Lower lobe of right lung (tissue), 2 donors: Measurements from ENCODE around the gene PIK3C2B. TPM values are rescaled to one million over a fixed set of nuclear protein-coding genes. Genes with fewer than 3 reads are reported as not detected.

Source experiments
- ATAC-seq, 2 donors: fragments of 200-7000 bp; cut with Tn5 transposase; one replicate each; pipeline ENCODE4 v1.9.1; 2020 to 2022; ENCODE audit warnings: mild to moderate bottlenecking in 2 of 2, moderate library complexity in 2 of 2
- DNase-seq: peaks from one replicate; pipeline ENCODE4 v3.0.0-alpha.2; 2020
- H3K27ac ChIP-seq: fragments of 200-600 bp; one replicate; pipeline ENCODE4 v1.8.0; 2022
- H3K27me3 ChIP-seq: fragments of 200-600 bp; one replicate; pipeline ENCODE4 v1.8.0; 2022; ENCODE audit warnings: low read depth
- H3K36me3 ChIP-seq: fragments of 200-600 bp; one replicate; pipeline ENCODE4 v1.8.0; 2022; ENCODE audit warnings: mild to moderate bottlenecking
- H3K4me1 ChIP-seq: fragments of 200-600 bp; one replicate; pipeline ENCODE4 v1.8.0; 2022
- H3K4me3 ChIP-seq: fragments of 200-600 bp; one replicate; pipeline ENCODE4 v1.8.0; 2022; ENCODE audit warnings: mild to moderate bottlenecking
- H3K9me3 ChIP-seq: fragments of 200-600 bp; one replicate; pipeline ENCODE4 v1.8.0; 2022
- CTCF ChIP-seq: fragments of 200-600 bp; IDR thresholded peaks from one replicate; pipeline ENCODE4 v1.8.0; 2022; ENCODE audit warnings: antibody characterized with exemption, mild to moderate bottlenecking
- intact Hi-C: fragments of 100-400 bp; cut with DNase I; formaldehyde crosslinking; loops from one replicate; pipeline ENCODE4 v1.11.0; 2022
- total RNA-seq: library from RNA; stranded (reverse); fragmentation: NEBNext Ultra II Directional; extraction: Animal tissue kit (Norgen Biotek cat#: 25700); gene quantifications from one replicate; pipeline ENCODE4 v1.2.1, GENCODE V29; 2021
- donor health status: DM: no; HTN: yes; CAD: no; lungs with severe emphysema.

PIK3C2B gene
- total RNA-seq, 1 donor from 2014 or later = 50.5 TPM

GRCh38 chr1:204499511-204500468, 5.2 kb upstream of the PIK3C2B start:
- H3K9me3 ChIP-seq = no peaks in the 10 kb centered on the region
- ATAC-seq (no peak), DNase-seq (no peak)
- H3K4me1 ChIP-seq = peaks cover 18% of the 10 kb centered on the region
- H3K27ac ChIP-seq = no peak overlapping the region
- H3K27me3 ChIP-seq = no peaks in the 10 kb centered on the region
- intact Hi-C loops = loop anchor here (5.0 kb wide), 1 partner anchor 52 kb away; no protein-coding TSS in a partner anchor
- H3K36me3 ChIP-seq = no peaks in the 10 kb centered on the region
- TF ChIP-seq CTCF = no peak
- no peak overlapping the region for H3K4me3 ChIP-seq

GRCh38 chr1:204498981-204499380, 4.4 kb upstream of the PIK3C2B start:
- no peaks in the 10 kb centered on the region for H3K36me3 ChIP-seq
- TF ChIP-seq CTCF = no peak
- intact Hi-C loops = no loop called here
- H3K4me1 ChIP-seq = peaks cover 18% of the 10 kb centered on the region
- no peak overlapping the region for H3K4me3 ChIP-seq
- H3K9me3 ChIP-seq = no peaks in the 10 kb centered on the region
- no peaks in the 10 kb centered on the region for H3K27me3 ChIP-seq
- DNase-seq (no peak), ATAC-seq (no peak)
- H3K27ac ChIP-seq = no peak overlapping the region

DNA sequence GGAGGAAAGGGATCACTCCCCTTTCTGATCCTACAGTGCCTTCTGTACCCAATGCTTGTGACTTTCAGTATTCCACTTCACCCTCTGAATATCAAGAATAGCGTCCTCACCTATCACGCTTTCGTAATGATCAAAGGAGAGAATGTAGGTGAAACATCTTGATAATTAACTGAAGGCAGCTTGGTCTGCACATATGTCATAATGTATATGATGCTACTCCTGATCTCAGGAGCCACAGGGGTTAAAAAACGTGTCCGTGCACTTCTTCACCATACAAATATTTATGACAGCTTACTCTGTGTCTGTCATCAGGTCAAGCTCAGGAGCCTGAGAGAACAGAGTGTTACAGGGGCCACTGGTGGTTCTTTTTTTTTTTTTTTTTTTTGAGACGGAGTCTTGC, 1.2 kb upstream of the PIK3C2B start:
- H3K36me3 ChIP-seq = no peaks in the 10 kb centered on the region
- H3K27me3 ChIP-seq = no peaks in the 10 kb centered on the region
- no peaks in the 10 kb centered on the region for H3K9me3 ChIP-seq
- peaks cover 35% of the 10 kb centered on the region for H3K4me1 ChIP-seq
- no peak for ATAC-seq
- intact Hi-C loops = no loop called here
- TF ChIP-seq CTCF = no peak
- DNase-seq = no peak
- H3K27ac ChIP-seq = peak overlapping the region; percentile 95
- H3K4me3 ChIP-seq = peak overlapping the region; percentile 98

DNA sequence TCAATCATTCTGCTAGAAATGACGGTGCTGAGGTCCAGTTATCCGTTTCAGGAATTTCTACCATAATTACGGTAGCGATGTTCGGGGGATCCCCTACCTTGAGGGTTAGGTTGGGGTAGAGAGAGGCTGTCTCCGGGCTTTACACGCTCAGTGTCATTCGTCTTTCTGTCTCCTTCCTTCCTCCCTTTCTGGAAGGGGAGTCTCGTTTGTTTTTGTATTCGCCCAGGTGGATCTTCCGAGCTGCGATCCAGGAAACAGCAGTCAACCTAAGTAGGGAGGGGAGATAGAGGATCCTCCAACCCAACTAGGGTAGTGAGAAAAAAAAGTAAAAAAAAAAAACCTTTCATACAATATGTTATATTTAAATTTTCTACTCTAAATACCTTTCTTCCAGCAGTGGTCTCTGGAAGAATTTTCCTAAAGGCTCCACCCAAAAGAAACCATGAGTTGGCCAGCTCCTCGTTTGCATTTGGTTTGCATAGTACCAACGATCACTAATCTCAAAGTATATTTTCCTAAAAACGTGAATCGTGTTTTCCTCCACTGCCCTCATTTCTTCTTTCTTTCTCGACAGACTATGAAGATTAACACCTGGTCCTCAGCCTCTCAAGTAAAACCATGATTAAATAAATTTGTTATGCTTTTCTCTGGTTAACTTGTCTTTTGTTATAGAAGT, 611 bp upstream of the PIK3C2B start:
- DNase-seq (no peak), ATAC-seq (peak in 1 of 2 donors; percentile 2)
- Histone ChIP-seq H3K27me3 (no peaks in the 10 kb centered on the region), H3K36me3 (peaks cover 2% of the 10 kb centered on the region), H3K4me3 (peak overlapping the region; percentile 98), H3K4me1 (peaks cover 35% of the 10 kb centered on the region), H3K9me3 (no peaks in the 10 kb centered on the region), H3K27ac (peak overlapping the region; percentile 95)
- intact Hi-C loops = no loop called here
- no peak for TF ChIP-seq CTCF

- no peaks in the 10 kb centered on the region for H3K27me3 ChIP-seq
- peak overlapping the region; percentile 98 for H3K4me3 ChIP-seq
- peaks cover 42% of the 10 kb centered on the region for H3K4me1 ChIP-seq
- intact Hi-C loops = no loop called here
- peak overlapping the region; percentile 95 for H3K27ac ChIP-seq
- peak; percentile 88 for DNase-seq
- peak; percentile 87 to 91 for ATAC-seq
- no peak for TF ChIP-seq CTCF
- H3K36me3 ChIP-seq = peaks cover 10% of the 10 kb centered on the region
- H3K9me3 ChIP-seq = no peaks in the 10 kb centered on the region
Observed at GRCh38 chr1:204493984-204494280, 673 bp downstream of the PIK3C2B start.
